GM19324 (cell line): ENCODE results near the gene MAJIN.

Experiments
- ATAC-seq: cut with Tn5 transposase; IDR thresholded peaks from one replicate; pipeline ENCODE4 v1.9.1; 2021; ENCODE audit warnings: mild to moderate bottlenecking, moderate library complexity; ENCODE audit not compliant: unreplicated experiment, low FRiP score

MAJIN gene

DNA sequence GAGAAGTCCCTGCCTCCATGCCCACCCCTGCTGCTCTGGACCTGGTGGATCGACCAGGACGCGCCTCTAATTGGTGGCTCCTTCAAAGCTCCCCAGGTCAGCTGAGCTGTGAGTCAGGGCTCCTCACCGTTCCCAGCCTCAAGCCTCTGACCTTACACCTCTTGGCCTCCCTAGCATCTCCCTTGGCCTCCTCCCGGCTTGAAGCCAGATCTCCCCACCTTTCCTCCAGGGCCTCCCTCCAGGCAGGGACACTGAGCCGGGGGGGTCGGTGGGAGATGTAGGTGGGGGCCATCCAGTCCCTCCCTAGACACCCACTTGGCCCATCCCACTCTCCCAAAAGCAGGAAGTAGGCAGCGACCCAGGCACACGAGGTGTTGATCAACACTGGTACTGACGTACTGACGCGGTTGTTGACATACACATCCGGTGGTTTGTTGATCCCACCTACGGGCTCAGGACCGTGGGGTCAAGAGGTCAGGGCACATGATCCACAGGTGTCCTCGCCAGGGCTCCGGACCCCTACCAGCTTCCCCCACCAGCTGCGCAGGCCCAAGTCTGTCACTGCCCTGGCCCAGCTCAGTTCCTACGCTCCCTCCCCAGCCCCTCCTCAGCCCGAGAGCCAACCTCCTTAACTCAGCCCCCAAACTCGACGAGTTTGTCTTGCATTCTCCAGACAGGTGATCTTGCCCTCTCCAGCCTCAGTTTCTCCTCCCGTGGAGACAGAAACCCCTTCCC is 55.7 kb downstream of the MAJIN start:
- no peak for ATAC-seq

GRCh38 chr11:64915376-64915887 is 56.5 kb downstream of the MAJIN start:
- ATAC-seq, result no peak

DNA sequence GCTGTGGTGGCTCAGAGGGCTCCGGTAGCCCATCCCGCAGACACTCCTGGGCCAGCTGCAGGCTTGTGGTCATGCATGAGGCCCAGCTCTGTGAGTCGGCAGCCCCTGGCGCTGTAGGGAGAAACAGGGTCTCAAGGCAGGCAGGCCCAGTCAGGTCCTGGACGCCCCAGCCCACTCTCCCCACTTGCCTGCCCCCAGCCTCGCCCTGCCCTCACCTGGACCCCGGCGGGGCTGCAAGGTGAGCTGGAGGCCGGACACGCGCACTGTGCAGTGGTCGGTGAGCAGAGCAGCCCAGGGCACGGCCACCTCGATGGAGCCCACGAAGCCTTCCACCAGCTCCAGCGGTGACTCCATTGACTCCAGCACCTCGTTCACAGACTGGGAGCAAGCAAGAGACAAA is 57.8 kb downstream of the MAJIN start:
- ATAC-seq, result no peak

DNA sequence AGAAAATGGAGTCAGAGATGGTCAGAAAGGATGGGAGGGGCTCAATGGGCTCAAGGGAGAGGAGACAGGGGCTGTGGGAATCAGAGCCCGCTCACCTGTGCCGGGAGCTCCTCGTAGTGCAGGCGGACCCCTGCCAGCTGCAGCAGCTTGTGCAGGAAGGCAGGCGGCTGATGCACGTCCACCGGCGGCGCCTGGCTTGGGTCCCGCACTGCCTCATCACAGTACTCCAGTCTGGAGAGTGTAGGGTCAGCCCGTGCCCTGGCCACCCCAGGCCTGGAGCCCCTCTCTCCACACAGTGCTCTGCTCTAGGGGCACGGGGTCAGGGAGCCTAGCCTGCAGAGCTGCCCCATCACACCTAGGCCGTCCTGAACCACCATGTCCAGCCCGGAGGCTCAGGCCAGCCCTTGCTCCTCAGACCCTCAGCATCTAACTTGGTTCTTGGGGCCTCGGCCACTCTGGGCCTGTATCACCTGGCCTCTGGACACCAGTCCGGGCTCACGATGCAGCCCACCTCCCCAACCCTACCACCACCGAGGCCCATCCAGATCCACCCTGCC is 58.7 kb downstream of the MAJIN start:
- ATAC-seq, result no peak

- no peak for ATAC-seq
Observed at GRCh38 chr11:64911689-64912088, 60.2 kb downstream of the MAJIN start.

GRCh38 chr11:64911142-64911541 is 60.8 kb downstream of the MAJIN start:
- no peak for ATAC-seq

DNA sequence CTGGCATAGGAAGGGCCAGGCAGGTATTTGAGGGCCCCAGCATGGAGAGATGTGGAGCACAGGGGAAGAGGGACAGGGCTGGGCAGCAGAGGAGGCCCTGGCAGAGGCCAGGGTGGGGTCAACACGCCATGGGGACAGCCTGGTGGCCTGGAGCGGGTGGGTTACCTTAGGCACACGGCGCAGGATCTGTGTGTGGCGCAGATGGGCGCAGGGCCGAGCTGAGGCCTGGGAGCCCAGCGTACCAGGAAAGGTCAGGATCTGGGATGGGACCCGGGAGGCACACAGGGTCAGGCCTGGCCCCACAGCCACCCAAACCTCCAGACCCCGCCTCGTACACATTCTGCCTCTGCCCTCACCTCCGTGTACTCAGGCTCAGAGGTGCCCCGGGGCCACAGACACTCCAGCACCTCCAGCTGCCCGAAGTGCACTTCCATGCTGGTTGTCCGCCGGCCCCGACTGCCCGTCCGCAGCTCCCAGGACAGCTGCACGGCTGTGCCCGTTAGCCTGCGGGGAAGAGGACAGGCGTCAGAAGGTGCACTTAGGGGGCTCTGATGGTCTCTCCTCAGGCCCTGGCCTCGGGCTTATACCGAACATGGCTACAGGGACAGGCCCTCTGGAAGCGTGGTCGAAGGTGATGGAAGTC is 61.3 kb downstream of the MAJIN start:
- no peak for ATAC-seq

DNA sequence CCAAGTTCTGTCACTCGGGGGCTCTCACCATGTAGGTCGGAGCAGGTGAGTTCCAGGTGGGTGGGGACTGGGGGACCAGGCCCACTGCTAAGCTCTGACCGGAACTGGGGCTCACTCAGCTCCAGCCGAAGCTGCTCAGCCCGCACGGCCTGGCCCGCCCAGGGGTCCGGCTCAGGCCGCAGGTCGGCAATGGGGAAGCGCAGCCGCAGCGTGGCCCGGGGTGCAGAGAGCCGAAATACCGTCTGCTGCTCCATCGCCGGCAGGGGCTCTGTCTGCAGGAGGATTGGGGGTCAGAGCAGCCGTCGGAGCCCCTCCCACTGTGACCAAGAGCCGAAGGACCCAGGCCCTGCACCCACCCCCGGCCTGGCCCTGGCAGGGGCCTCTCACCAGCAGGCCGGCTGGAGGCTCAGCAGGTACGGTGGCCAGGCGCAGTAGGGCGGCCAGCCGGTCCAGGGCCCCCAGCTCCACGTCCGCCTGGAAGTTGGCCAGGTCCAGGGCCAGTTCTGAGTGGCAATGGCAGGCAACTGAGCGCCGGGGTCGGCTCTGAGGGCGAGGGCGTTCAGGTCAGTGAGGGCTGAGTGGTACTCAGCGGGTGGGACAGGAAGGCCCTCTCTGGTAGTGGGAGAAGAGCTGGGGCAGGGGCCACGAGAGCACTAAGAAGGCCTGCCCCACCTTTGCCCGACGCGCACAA is 62.1 kb downstream of the MAJIN start:
- no peak for ATAC-seq

DNA sequence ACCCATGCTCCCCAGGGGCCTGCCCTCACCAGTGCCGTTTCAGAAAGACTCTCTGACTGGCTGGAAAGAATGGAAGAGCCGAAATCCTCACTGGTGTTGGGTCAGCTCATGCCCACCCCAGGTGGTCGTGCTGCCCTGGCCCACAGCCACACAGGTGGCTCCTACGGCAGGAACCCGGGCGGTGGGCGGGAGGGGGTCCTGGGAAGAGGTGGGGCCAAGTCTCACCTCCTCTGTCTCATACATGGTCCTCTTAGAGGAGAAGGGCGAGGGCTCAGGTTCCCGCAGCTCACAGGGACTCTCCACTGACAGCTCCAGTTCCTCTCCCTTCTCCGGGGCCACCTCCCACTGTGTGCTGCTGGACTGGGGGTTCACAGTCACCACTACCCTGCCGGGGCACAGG is 63.1 kb downstream of the MAJIN start:
- ATAC-seq, result no peak

GRCh38 chr11:64906314-64906635 is 65.6 kb downstream of the MAJIN start:
- no peak for ATAC-seq

DNA sequence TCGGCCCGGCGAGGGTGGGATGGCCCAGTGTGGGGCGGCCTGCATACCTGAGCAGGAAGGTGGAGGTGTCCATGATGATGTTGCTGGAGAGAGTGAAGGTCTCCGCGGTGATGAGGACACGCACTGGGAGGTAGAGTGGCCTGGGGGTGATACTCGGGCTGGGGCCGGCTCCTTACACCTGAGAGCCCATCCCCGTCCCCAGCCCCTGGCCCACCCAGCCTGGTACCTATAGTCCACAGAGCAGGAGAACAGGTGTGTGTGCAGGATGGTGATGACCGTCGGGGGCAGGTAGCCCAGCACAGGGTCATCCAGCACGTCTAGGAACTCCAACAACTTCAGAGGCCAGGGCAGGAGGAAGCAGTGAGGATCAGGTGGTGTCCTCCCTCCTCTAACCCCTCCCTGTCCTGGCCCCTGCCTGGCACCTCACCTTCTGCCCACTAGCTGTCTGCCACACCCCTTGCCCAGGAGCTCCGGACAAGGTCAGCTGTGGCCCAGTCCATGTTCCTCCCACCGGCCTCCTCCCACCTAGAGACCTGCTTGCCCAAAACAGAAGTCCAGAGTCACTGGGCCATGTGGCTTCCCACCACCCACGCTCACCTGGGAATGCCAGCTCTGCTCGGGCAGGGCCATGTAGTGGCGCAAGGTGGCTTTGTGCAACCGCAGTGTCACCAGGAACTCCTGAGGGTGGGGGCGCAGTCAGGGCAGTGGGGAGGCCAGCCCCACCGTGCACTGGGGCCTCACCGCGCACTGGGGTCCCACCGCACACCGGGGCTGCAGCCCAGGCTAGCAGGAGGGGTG is 66.2 kb downstream of the MAJIN start:
- no peak for ATAC-seq

- ATAC-seq, result no peak
Observed at GRCh38 chr11:64903291-64903833, 68.5 kb downstream of the MAJIN start.

- no peak for ATAC-seq
Observed at GRCh38 chr11:64902102-64902900, 69.6 kb downstream of the MAJIN start.

GRCh38 chr11:64900774-64901173 is 71.1 kb downstream of the MAJIN start:
- ATAC-seq, result no peak

DNA sequence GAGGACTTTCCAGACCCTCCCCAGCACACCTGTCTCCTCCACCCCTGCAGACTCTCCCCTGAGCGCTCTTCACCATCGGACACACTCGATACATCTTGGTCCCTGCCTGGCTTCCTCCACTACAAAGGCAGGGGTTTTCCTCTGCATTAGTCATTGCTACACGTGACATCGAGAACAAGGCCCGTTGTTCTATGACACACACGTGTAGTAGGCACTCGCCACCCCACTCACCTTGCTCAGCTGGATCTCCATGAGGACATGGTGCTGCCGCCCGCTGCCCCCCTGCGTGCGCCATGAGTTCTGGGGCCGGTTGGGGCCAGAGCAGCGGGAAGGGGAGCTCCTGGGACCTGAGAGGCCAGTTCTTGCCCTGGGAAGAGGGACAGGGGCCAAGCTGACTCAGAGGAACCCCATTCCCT is 71.6 kb downstream of the MAJIN start:
- no peak for ATAC-seq

DNA sequence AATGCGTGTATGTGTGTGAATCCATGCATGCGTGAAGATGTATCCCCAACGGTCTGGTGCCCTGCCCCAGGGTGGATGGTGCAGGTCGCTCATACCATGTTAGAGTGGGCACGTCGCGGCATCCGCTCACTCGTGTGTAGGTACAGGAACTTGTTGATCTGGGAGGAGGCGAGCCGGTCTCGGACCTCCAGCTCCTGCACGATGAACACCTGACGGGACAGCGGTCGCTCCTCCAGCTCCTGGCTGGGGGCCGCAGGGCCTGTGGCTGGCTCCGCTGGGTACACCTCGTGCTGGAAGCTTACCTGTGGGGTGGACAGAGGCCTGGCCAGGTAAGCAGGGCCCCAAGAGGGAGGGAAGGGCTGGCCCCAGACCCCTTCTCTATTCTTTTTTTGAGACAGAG is 73.4 kb downstream of the MAJIN start:
- ATAC-seq, result no peak

GRCh38 chr11:64898076-64898445 is 73.8 kb downstream of the MAJIN start:
- no peak for ATAC-seq

DNA sequence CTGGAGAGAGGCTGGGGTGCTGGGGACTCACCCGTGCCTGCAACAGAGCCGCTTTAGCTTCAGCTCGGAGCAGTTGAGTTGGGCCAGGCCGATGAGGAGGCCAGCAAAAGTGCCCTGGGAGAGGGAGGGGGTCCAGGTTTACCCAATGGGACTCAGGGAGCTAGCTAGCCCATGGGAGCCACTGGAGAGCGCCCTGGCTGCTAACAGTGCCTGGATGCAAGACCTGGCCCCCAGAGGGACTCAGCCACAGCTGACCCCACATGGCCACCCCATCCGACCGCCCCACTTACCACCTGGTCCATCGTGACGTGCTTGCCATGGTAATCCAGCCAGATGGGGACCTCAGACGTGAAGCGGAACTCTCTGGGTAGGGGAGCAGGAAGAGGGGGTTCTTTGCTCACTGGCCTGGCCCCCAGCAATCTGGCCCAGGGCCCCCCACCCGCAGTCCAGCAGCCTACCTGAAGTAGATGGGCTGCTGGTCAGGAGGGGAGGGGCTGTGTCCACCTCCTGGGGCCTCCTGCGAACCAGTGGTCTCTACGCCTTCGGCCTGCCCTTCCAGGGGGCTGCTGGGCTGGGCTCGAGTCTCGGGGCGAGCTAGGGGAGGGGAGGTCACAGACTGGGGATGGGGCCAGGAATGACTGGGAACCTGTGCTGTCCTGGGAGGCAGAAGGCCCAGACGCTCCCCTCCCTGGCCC is 74.4 kb downstream of the MAJIN start:
- no peak for ATAC-seq

DNA sequence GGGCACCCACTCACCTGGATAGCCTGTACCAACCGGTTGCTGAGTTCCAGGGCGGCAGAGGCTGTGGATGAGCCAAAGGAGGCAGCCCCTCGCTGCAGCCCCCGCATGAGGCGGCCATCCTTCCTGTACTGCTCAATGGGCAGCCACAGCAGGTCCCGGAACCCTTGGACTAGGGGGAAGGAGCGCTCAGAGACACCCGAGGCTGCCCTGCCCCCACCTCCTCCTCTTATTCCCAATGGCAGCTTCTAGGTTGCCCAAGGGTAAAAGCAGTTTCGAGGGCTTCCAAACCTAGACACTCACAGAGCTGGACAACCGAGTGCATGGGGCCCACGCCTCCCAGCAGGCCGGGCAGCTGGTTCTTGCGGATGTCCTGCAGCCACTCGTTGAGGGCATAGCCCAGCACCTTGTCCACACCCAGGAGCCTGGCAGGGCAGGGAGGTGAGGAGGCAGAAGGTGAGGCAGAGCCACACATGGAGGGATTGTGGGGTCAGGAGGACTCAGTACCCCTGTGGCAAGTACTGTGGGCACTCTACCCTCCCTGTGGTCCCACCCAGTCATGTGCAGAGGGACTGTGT is 75.4 kb downstream of the MAJIN start:
- no peak for ATAC-seq
